Stimulated activated CD8-positive, alpha-beta memory T cell treated with anti-CD3 and anti-CD28 coated beads, Interleukin-4, amount 100 ng/mL, for 48 hours (primary cell): ENCODE measurements around the gene ANKS1B.
"Not testable (repeated sequence)": the region's sequence is repeated elsewhere in the genome, so short reads cannot be mapped to it uniquely, and the experiment has no call there.

Experiments
- DNase-seq: peaks from one replicate; pipeline ENCODE4 v3.0.0-alpha.2; 2020

ANKS1B gene

GRCh38 chr12:98974767-98975381 is 1009.9 kb downstream of the ANKS1B start:
- no peak for DNase-seq

GRCh38 chr12:98973395-98973794 is 1011.3 kb downstream of the ANKS1B start:
- no peak for DNase-seq

GRCh38 chr12:98970950-98971349 is 1013.8 kb downstream of the ANKS1B start:
- DNase-seq, result no peak

GRCh38 chr12:98970210-98970609 is 1014.5 kb downstream of the ANKS1B start:
- no peak for DNase-seq

- DNase-seq, result no peak
Observed at GRCh38 chr12:98968896-98969295, 1015.8 kb downstream of the ANKS1B start.

GRCh38 chr12:98957135-98957534 is 1027.6 kb downstream of the ANKS1B start:
- DNase-seq, result not testable (repeated sequence)

GRCh38 chr12:98955284-98955683 is 1029.5 kb downstream of the ANKS1B start:
- no peak for DNase-seq

GRCh38 chr12:98954506-98954905 is 1030.2 kb downstream of the ANKS1B start:
- no peak for DNase-seq

- DNase-seq, result no peak
Observed at GRCh38 chr12:98951406-98951805, 1033.3 kb downstream of the ANKS1B start.

- no peak for DNase-seq
Observed at GRCh38 chr12:98948343-98948949, 1036.3 kb downstream of the ANKS1B start.

- no peak for DNase-seq
Observed at GRCh38 chr12:98945864-98946263, 1038.9 kb downstream of the ANKS1B start.

- no peak for DNase-seq
Observed at GRCh38 chr12:98939926-98940325, 1044.8 kb downstream of the ANKS1B start.

- DNase-seq, result no peak
Observed at GRCh38 chr12:98939350-98939749, 1045.4 kb downstream of the ANKS1B start.

- DNase-seq, result no peak
Observed at GRCh38 chr12:98935847-98936246, 1048.9 kb downstream of the ANKS1B start.

GRCh38 chr12:98922871-98923270 is 1061.9 kb downstream of the ANKS1B start:
- DNase-seq, result no peak

- DNase-seq, result no peak
Observed at GRCh38 chr12:98918176-98918863, 1066.4 kb downstream of the ANKS1B start.

- no peak for DNase-seq
Observed at GRCh38 chr12:98916106-98916505, 1068.6 kb downstream of the ANKS1B start.

- no peak for DNase-seq
Observed at GRCh38 chr12:98912401-98912974, 1072.2 kb downstream of the ANKS1B start.

GRCh38 chr12:98911396-98911795 is 1073.3 kb downstream of the ANKS1B start:
- DNase-seq, result no peak

- DNase-seq, result no peak
Observed at GRCh38 chr12:98909746-98910145, 1075.0 kb downstream of the ANKS1B start.

GRCh38 chr12:98908866-98909265 is 1075.9 kb downstream of the ANKS1B start:
- DNase-seq, result no peak

- DNase-seq, result no peak
Observed at GRCh38 chr12:98903875-98904274, 1080.9 kb downstream of the ANKS1B start.

- no peak for DNase-seq
Observed at GRCh38 chr12:98901189-98901588, 1083.5 kb downstream of the ANKS1B start.

GRCh38 chr12:98896938-98897337 is 1087.8 kb downstream of the ANKS1B start:
- DNase-seq, result no peak
